GM12878 (cell line): ENCODE measurements around the gene LDHAL6B. TPM values are rescaled to one million over a fixed set of nuclear protein-coding genes. Genes with fewer than 3 reads are reported as not detected.

ENCODE experiments used
- ATAC-seq: fragments of 200-7000 bp; cut with Tn5 transposase; 3 replicates; pipeline ENCODE4 v1.9.1; 2020; ENCODE audit warnings: mild to moderate bottlenecking, moderate library complexity
- BruUV-seq: library from RNA; stranded (reverse); fragments of 400-500 nt; replicated peaks from 2 replicates; lab custom pipeline; 2021; lab: Mats Ljungman, UMichigan
- CTCF ChIA-PET: fragments of 300-600 bp; sonication (Branson Sonifier 250); formaldehyde crosslinking; extraction: SDS; loops from one replicate; lab custom pipeline; 2021; ENCODE audit warnings: inconsistent platforms; lab: Yijun Ruan, JAX
- POLR2A ChIA-PET: fragments of 350-600 bp; formaldehyde crosslinking; extraction: SDS; loops from one replicate; lab custom pipeline; 2021; ENCODE audit warnings: inconsistent platforms; lab: Charles Lee
- RAD21 ChIA-PET: fragments of 300-600 bp; sonication (Branson Sonifier 250); formaldehyde crosslinking; loops from one replicate; lab custom pipeline; 2023; ENCODE audit warnings: antibody characterized with exemption; ENCODE audit not compliant: unreplicated experiment; lab: Charles Lee
- SMC1A ChIA-PET: fragments of 300-600 bp; sonication (Branson Sonifier 250); formaldehyde crosslinking; loops from one replicate; lab custom pipeline; 2023; ENCODE audit not compliant: unreplicated experiment, uncharacterized antibody; lab: Charles Lee
- DNase-seq: peaks from one replicate; pipeline ENCODE4 v3.0.0-alpha.2; 2011; ENCODE audit warnings: low read depth, low spot score
- FAIRE-seq: peaks from 3 replicates; lab custom pipeline; 2011; peaks lifted over from hg19 to GRCh38; lab: Jason Lieb, UNC
- H2AFZ ChIP-seq: 2 replicates; pipeline ENCODE4 v1.6.0; 2011; ENCODE audit warnings: low read depth, low read length, control low read depth; ENCODE audit not compliant: control insufficient read depth
- H3K27ac ChIP-seq: 2 replicates; pipeline ENCODE4 v1.5.1; 2011; ENCODE audit warnings: control low read depth; ENCODE audit not compliant: control insufficient read depth, insufficient read depth
- H3K27me3 ChIP-seq, 2 experiments: replicated peaks in 1 of 2; 2 replicates each; pipeline versions ENCODE4 v1.6.0 to v1.6.1; 2011; ENCODE audit warnings: low read length in 1 of 2; ENCODE audit not compliant: control insufficient read depth in 2 of 2, insufficient read depth in 2 of 2
- H3K36me3 ChIP-seq, 2 experiments: 2 replicates each; pipeline ENCODE4 v1.5.1; 2011; ENCODE audit warnings: low read length in 1 of 2; ENCODE audit not compliant: control insufficient read depth in 2 of 2, insufficient read depth in 2 of 2
- H3K4me1 ChIP-seq: 2 replicates; pipeline ENCODE4 v1.6.1; 2011; ENCODE audit warnings: mild to moderate bottlenecking, low read length, moderate library complexity, mixed read lengths; ENCODE audit not compliant: control insufficient read depth, insufficient read depth
- H3K4me2 ChIP-seq: 2 replicates; pipeline ENCODE4 v1.6.0; 2011; ENCODE audit warnings: control low read depth; ENCODE audit not compliant: control insufficient read depth, insufficient read depth
- H3K4me3 ChIP-seq: fragments of 200-600 bp; sonication (generic); 2 replicates; pipeline ENCODE4 v1.5.1; 2016
- H3K79me2 ChIP-seq: 2 replicates; pipeline ENCODE4 v1.6.0; 2011; ENCODE audit warnings: low read length; ENCODE audit not compliant: control insufficient read depth, insufficient read depth
- H3K9ac ChIP-seq: 2 replicates; pipeline ENCODE4 v1.8.0; 2011; ENCODE audit warnings: low read length, control low read depth, mixed read lengths; ENCODE audit not compliant: control insufficient read depth, insufficient read depth
- H3K9me3 ChIP-seq: replicated peaks from 3 replicates; pipeline ENCODE4 v1.5.1; 2011; ENCODE audit warnings: mild to moderate bottlenecking, low read length; ENCODE audit not compliant: control insufficient read depth, insufficient read depth
- H4K20me1 ChIP-seq: 2 replicates; pipeline ENCODE4 v1.6.0; 2011; ENCODE audit not compliant: control insufficient read depth, insufficient read depth
- CEBPB ChIP-seq, 2 experiments: fragments of 150-350 bp in 1 of 2; IDR thresholded peaks; 2 replicates each; pipeline ENCODE4 v1.6.1; 2012 to 2014; ENCODE audit warnings: low read depth in 2 of 2, low read length in 2 of 2, borderline replicate concordance in 1 of 2, inconsistent platforms in 1 of 2
- FOXK2 ChIP-seq: fragments of 450-650 bp; IDR thresholded peaks from 2 replicates; pipeline ENCODE4 v1.6.1; 2017; ENCODE audit warnings: mild to moderate bottlenecking, moderate library complexity
- HDGF ChIP-seq: fragments of 450-650 bp; IDR thresholded peaks from 2 replicates; pipeline ENCODE4 v1.6.1; 2016; ENCODE audit warnings: antibody characterized with exemption
- LARP7 ChIP-seq: fragments of 450-650 bp; IDR thresholded peaks from 2 replicates; pipeline ENCODE4 v1.6.1; 2017; ENCODE audit warnings: mild to moderate bottlenecking
- NBN ChIP-seq: fragments of 450-650 bp; IDR thresholded peaks from 2 replicates; pipeline ENCODE4 v1.6.1; 2016
- RELA ChIP-seq: fragments of 450-650 bp; IDR thresholded peaks from 2 replicates; pipeline ENCODE4 v1.8.0; 2014; ENCODE audit warnings: borderline replicate concordance; ENCODE audit not compliant: partially characterized antibody
- SREBF1 ChIP-seq: IDR thresholded peaks from 2 replicates; pipeline ENCODE4 v1.6.1; 2012; ENCODE audit warnings: mild to moderate bottlenecking, low read length
- WGBS: methylation state at CpG from one replicate; pipeline ENCODE4 v1.1.6; 2016; ENCODE audit warnings: low lambda C conversion rate; ENCODE audit not compliant: insufficient replicate concordance, insufficient coverage; ENCODE audit errors: missing lambda C conversion rate; 5-methylcytosine and 5-hydroxymethylcytosine counted together
- in situ Hi-C: fragments of 300-500 bp; cut with MboI; formaldehyde crosslinking; loops from 9 replicates; pipeline ENCODE4 v1.14.3; 2018; ENCODE audit warnings: mixed read lengths
- intact Hi-C: fragments of 100-400 bp; cut with micrococcal nuclease; formaldehyde crosslinking; loops from one replicate; pipeline ENCODE4 v1.14.2; 2022; ENCODE audit not compliant: unreplicated experiment
- polyA plus RNA-seq, 11 experiments: library from polyadenylated mRNA; depleted of rRNA in 4 of 11; unstranded in 6 of 11; stranded (reverse) in 5 of 11; fragments of >200 nt; fragmentation: Nextera tagmentation in 4 of 11; fragmentation: Illumina TruSeq in 1 of 11; extraction: Ambion mirVana in 4 of 11; extraction: Trizol in 1 of 11; gene quantifications; 1 replicate in 1 of 11; 2 replicates in 10 of 11; pipeline versions ENCODE4 v1.2.1 to v1.2.3, GENCODE V29; 2011 to 2016; ENCODE audit warnings: inconsistent platforms in 2 of 11, missing spikeins in 2 of 11, low read depth in 1 of 11
- total RNA-seq, 4 experiments: library from RNA; depleted of rRNA in 3 of 4; stranded (reverse); fragments of >200 nt in 3 of 4; fragmentation: Illumina TruSeq in 1 of 4; extraction: Trizol in 1 of 4; gene quantifications; 2 replicates each; pipeline versions ENCODE4 v1.2.1 to v1.2.3, GENCODE V29; 2013 to 2021
- TF ChIP-seq, protein P1 (sequence below): fragments of 450-650 bp; IDR thresholded peaks from 2 replicates; pipeline ENCODE4 v1.6.1; 2017; ENCODE audit warnings: mild to moderate bottlenecking
- TF ChIP-seq, protein P2 (sequence below): fragments of 450-650 bp; IDR thresholded peaks from 2 replicates; pipeline ENCODE4 v1.6.1; 2017; ENCODE audit warnings: borderline replicate concordance
- TF ChIP-seq, protein P3 (sequence below): IDR thresholded peaks from 2 replicates; pipeline ENCODE4 v1.6.1; 2012; ENCODE audit warnings: improper control_type of control experiment, low read depth, low read length; ENCODE audit not compliant: insufficient replicate concordance
- TF ChIP-seq, protein P4 (sequence below): IDR thresholded peaks from 2 replicates; pipeline ENCODE4 v1.6.1; 2012; ENCODE audit warnings: low read depth, low read length, improper control_type of control experiment
- TF ChIP-seq, protein P5 (sequence below), 3 experiments: IDR thresholded peaks in 2 of 3; conservative IDR thresholded peaks in 1 of 3; 2 replicates each; pipeline ENCODE4 v1.5.1; 2011; ENCODE audit warnings: low read depth in 3 of 3, low read length in 3 of 3, mild to moderate bottlenecking in 3 of 3, control low read depth in 2 of 3, moderate library complexity in 2 of 3, inconsistent platforms in 1 of 3, mixed read lengths in 1 of 3; ENCODE audit not compliant: control insufficient read depth in 2 of 3, insufficient read depth in 1 of 3; ENCODE audit errors: extremely low read depth in 1 of 3

Gene LDHAL6B
- total and polyA plus RNA-seq, 10 of the 15 experiments (the other 5 are each of a cell fraction or from before 2014, with no cell fraction given), result 0.33 to 0.66 TPM; not detected in 8

DNA sequence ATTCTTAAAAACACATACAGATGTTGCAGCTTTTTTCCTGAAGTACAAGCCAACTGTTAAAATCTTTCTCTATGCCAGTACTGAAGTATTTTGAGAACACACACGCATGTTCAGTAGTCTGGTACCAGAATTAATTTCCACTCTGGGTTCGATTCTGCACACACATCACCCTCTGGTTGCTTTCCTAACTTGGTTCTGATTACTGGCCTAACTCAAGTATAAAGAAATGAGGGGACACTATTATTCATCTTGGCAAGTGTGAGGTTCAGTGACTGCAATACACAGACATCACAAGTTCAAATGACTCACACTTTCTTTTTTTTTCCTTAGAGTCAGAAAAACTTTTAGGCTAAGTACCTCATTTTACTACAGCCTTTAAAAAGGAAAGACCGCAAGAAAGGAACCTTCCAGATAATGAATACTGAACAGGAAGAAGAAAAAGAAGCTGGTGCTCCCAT is 37.4 kb upstream of the LDHAL6B start:
- BruUV-seq, result no TSS peak
- H3K36me3 ChIP-seq, result peaks cover 11 to 49% of the 10 kb centered on the region in 2 experiments
- 36% methylated on average over 3 of the region's 3 CpGs for WGBS
- CTCF ChIA-PET, result interaction anchor here (1.3 to 3.2 kb wide), 2 partner anchors 78 to 324 kb away, joined by 4 to 10 read pairs; no protein-coding TSS in a partner anchor
- H3K9ac ChIP-seq, result no peak overlapping the region
- H3K4me2 ChIP-seq, result no peak overlapping the region
- POLR2A ChIA-PET, result no interaction called here
- RAD21 ChIA-PET, result no interaction called here
- in situ Hi-C loops (no loop called here), intact Hi-C loops (no loop called here)
- no peaks in the 10 kb centered on the region for H4K20me1 ChIP-seq
- no peak for ATAC-seq
- no peak overlapping the region for H2AFZ ChIP-seq
- no peaks in the 10 kb centered on the region for H3K27me3 ChIP-seq
- FAIRE-seq, result no peak
- H3K9me3 ChIP-seq, result no peaks in the 10 kb centered on the region; the same call in 2 of the 3 replicates
- H3K4me3 ChIP-seq, result no peak overlapping the region
- no peak for DNase-seq
- no peak overlapping the region for H3K27ac ChIP-seq
- peaks cover 3% of the 10 kb centered on the region; the same call in 1 of the 2 replicates for H3K4me1 ChIP-seq
- H3K79me2 ChIP-seq, result no peaks in the 10 kb centered on the region
- SMC1A ChIA-PET, result interaction anchor here (1.4 to 1.5 kb wide), 2 partner anchors 36 to 335 kb away, joined by 3 read pairs; no protein-coding TSS in a partner anchor
- TF ChIP-seq, protein P1, sequence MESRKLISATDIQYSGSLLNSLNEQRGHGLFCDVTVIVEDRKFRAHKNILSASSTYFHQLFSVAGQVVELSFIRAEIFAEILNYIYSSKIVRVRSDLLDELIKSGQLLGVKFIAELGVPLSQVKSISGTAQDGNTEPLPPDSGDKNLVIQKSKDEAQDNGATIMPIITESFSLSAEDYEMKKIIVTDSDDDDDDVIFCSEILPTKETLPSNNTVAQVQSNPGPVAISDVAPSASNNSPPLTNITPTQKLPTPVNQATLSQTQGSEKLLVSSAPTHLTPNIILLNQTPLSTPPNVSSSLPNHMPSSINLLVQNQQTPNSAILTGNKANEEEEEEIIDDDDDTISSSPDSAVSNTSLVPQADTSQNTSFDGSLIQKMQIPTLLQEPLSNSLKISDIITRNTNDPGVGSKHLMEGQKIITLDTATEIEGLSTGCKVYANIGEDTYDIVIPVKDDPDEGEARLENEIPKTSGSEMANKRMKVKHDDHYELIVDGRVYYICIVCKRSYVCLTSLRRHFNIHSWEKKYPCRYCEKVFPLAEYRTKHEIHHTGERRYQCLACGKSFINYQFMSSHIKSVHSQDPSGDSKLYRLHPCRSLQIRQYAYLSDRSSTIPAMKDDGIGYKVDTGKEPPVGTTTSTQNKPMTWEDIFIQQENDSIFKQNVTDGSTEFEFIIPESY, result no peak
- no peak for TF ChIP-seq HDGF
- no peak for TF ChIP-seq LARP7
- TF ChIP-seq, protein P2, sequence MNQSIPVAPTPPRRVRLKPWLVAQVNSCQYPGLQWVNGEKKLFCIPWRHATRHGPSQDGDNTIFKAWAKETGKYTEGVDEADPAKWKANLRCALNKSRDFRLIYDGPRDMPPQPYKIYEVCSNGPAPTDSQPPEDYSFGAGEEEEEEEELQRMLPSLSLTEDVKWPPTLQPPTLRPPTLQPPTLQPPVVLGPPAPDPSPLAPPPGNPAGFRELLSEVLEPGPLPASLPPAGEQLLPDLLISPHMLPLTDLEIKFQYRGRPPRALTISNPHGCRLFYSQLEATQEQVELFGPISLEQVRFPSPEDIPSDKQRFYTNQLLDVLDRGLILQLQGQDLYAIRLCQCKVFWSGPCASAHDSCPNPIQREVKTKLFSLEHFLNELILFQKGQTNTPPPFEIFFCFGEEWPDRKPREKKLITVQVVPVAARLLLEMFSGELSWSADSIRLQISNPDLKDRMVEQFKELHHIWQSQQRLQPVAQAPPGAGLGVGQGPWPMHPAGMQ, result no peak
- TF ChIP-seq RELA, result no peak
- no peak for TF ChIP-seq CEBPB (IDR thresholded peaks at IDR 0.05; ENCODE audit: borderline replicate concordance in 1 of 2, low read depth in 2 of 2, low read length in 2 of 2)
- TF ChIP-seq, protein P3, sequence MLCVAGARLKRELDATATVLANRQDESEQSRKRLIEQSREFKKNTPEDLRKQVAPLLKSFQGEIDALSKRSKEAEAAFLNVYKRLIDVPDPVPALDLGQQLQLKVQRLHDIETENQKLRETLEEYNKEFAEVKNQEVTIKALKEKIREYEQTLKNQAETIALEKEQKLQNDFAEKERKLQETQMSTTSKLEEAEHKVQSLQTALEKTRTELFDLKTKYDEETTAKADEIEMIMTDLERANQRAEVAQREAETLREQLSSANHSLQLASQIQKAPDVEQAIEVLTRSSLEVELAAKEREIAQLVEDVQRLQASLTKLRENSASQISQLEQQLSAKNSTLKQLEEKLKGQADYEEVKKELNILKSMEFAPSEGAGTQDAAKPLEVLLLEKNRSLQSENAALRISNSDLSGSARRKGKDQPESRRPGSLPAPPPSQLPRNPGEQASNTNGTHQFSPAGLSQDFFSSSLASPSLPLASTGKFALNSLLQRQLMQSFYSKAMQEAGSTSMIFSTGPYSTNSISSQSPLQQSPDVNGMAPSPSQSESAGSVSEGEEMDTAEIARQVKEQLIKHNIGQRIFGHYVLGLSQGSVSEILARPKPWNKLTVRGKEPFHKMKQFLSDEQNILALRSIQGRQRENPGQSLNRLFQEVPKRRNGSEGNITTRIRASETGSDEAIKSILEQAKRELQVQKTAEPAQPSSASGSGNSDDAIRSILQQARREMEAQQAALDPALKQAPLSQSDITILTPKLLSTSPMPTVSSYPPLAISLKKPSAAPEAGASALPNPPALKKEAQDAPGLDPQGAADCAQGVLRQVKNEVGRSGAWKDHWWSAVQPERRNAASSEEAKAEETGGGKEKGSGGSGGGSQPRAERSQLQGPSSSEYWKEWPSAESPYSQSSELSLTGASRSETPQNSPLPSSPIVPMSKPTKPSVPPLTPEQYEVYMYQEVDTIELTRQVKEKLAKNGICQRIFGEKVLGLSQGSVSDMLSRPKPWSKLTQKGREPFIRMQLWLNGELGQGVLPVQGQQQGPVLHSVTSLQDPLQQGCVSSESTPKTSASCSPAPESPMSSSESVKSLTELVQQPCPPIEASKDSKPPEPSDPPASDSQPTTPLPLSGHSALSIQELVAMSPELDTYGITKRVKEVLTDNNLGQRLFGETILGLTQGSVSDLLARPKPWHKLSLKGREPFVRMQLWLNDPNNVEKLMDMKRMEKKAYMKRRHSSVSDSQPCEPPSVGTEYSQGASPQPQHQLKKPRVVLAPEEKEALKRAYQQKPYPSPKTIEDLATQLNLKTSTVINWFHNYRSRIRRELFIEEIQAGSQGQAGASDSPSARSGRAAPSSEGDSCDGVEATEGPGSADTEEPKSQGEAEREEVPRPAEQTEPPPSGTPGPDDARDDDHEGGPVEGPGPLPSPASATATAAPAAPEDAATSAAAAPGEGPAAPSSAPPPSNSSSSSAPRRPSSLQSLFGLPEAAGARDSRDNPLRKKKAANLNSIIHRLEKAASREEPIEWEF, result no peak
- TF ChIP-seq, protein P4, sequence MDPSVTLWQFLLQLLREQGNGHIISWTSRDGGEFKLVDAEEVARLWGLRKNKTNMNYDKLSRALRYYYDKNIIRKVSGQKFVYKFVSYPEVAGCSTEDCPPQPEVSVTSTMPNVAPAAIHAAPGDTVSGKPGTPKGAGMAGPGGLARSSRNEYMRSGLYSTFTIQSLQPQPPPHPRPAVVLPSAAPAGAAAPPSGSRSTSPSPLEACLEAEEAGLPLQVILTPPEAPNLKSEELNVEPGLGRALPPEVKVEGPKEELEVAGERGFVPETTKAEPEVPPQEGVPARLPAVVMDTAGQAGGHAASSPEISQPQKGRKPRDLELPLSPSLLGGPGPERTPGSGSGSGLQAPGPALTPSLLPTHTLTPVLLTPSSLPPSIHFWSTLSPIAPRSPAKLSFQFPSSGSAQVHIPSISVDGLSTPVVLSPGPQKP, result no peak
- no peak for TF ChIP-seq NBN
- no peak for TF ChIP-seq SREBF1
- TF ChIP-seq, protein P5, sequence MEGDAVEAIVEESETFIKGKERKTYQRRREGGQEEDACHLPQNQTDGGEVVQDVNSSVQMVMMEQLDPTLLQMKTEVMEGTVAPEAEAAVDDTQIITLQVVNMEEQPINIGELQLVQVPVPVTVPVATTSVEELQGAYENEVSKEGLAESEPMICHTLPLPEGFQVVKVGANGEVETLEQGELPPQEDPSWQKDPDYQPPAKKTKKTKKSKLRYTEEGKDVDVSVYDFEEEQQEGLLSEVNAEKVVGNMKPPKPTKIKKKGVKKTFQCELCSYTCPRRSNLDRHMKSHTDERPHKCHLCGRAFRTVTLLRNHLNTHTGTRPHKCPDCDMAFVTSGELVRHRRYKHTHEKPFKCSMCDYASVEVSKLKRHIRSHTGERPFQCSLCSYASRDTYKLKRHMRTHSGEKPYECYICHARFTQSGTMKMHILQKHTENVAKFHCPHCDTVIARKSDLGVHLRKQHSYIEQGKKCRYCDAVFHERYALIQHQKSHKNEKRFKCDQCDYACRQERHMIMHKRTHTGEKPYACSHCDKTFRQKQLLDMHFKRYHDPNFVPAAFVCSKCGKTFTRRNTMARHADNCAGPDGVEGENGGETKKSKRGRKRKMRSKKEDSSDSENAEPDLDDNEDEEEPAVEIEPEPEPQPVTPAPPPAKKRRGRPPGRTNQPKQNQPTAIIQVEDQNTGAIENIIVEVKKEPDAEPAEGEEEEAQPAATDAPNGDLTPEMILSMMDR (IDR thresholded peaks at IDR 0.05 in 2 of 3, conservative IDR thresholded peaks at IDR 0.05 in 1 of 3; ENCODE audit: control insufficient read depth in 2 of 3, extremely low read depth in 1 of 3, insufficient read depth in 1 of 3, low read depth in 3 of 3, low read length in 3 of 3), result no peak
- no peak for TF ChIP-seq FOXK2
